ENCODE measurements around the gene CASZ1.

CASZ1 gene

GRCh38 chr1:10724948-10725847, 71.2 kb downstream of the CASZ1 start:
- DNase-seq: no peak

GRCh38 chr1:10724511-10724910, 71.9 kb downstream of the CASZ1 start:
- DNase-seq: no peak

GRCh38 chr1:10724052-10724494, 72.4 kb downstream of the CASZ1 start:
- DNase-seq: no peak

DNA sequence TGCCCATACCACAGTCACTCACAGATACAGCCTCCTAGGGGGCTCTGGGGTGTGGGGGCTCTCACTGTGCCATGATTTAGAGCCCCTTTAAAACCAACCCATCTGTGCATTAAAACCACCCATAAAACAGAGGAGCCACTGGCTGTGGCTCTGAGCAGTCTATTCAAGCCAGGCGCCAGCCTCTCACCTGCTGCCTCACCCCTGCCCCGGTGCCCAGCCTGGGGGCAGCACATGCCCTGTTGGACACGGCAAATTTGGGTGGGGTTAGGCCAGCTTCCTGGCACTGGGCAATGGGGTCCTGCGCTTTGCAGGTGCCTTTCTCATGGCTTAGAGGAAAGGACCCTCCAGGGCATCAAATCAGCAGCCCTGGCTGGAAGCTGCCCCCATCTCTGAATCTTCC, 73.1 kb downstream of the CASZ1 start:
- DNase-seq: no peak

GRCh38 chr1:10722803-10723202, 73.6 kb downstream of the CASZ1 start:
- no peak for DNase-seq

DNA sequence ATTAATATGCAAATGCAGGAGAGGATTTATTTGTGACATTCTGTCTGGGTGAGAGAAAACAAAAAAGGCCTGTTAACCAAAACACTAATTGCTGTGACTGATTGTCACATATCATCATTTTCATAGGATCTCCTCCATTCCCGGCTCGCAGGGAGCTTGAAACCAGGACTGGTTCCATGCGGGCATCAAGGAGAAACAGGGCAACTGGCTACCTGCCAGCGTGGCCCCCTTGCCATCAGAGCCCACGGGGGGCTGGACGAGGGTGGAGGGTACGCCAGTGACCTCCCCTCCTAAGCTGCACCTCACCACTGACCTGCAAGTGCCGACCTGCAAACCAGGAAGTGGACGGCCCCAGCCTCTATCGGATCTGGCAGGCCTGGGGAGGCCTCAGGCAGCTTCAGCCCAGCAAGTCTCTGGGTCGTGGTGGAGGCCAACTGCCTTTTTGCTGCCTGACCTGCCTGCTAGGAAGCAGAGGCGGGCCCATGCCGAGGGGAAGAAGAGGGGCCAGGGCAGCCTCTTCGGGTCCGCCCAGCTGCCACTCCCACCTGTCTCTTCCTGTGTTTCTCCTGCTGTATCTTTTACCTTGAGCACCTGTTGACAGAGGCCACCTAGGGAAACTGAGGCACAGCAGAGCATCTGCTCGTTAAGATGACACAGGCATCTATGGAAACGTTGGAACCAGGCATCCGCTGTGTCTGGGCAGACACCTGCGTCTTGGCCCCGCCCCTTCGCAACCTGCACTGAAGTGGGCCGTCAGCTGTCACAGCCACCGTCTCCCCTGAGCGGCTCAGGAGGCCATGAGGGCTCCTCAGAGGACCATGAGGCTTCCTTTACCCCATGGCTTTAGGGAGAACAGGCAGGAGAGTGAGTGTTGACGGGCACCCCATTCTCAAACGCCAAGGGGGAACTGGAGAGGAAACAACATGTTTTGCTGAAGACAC, 74.8 kb downstream of the CASZ1 start:
- no peak for DNase-seq

DNA sequence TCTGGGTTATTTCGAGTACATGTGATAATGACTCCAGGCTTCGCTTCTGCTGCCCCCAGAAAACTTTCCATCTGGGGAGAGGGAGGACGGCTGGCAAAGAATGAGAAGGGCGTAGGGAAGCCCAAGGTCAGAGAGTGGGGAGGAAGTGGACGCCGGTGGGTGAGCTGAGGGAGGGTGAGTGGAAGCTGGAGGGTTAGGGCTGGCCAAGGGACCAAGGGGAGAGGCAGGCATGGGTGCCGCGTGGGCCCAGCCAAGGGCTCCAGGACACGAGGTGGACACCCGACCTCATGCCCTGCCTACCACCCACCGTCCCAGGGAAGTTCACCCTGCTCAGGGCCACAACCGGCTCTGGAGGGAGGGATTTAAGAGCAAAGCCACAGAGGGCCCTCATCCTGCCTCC, 75.8 kb downstream of the CASZ1 start:
- DNase-seq: no peak

GRCh38 chr1:10718083-10718415, 78.4 kb downstream of the CASZ1 start:
- DNase-seq: no peak

DNA sequence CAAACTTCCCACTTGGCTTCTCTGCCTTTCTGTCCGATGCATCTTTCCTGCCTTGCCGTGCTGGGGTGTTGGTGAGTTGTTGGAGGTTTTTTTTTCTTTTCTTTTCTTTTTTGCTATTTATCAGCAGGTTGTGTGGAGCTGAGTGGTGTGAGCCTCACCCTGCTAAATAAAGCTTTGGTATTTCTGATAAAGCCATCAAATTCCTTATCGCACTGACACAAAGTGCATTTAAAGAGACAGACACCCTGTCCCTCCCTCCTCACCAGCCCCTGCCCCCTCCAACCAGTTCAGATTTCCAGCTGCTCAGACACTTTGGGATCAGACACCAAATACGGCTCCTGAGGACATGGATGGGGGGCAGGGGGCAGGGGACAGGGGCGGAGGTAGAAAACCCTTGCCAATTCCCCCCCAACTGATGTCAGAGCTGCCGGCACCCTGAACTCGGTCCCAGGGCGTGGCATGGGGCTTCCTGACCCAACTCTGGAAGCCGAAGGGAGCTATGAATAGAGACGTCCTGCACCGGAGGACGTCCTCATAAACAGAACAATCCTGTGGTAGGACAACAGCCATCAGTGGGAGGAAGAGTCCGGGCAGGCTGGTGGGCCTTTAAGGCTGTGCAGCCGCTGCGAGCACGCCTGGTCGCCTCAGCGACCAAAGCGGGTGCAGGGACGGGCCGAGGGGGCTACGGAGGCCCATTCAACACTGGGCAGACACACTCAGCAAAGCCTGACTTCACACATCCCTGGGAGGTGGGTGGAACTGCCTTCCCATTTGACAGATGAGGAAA, 79.0 kb downstream of the CASZ1 start:
- DNase-seq: no peak

DNA sequence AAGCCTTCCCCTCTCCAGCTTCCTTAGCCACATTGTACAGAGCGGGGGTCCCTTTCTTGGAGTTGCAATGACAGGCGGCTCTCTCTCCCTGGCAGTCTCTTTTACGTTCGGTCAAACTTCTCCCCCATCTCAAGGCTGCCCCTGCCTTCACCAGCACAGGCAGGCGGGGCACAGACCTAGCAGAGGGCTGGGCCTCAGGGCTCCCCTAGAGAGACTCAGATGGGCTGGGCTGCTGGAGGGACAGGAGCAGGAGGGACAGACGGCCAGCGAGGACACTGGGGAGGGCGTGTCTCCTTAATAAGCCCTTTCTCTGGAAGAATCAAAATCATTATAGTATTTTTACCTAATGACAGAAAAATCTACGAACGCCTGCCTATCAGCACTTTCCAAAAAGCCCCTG, 79.6 kb downstream of the CASZ1 start:
- no peak for DNase-seq

GRCh38 chr1:10714337-10715114, 81.9 kb downstream of the CASZ1 start:
- DNase-seq: no peak

- no peak for DNase-seq
These were observed 82.8 kb downstream of the CASZ1 start for GRCh38 chr1:10713614-10714013.

GRCh38 chr1:10712568-10713362, 83.7 kb downstream of the CASZ1 start:
- no peak for DNase-seq

DNA sequence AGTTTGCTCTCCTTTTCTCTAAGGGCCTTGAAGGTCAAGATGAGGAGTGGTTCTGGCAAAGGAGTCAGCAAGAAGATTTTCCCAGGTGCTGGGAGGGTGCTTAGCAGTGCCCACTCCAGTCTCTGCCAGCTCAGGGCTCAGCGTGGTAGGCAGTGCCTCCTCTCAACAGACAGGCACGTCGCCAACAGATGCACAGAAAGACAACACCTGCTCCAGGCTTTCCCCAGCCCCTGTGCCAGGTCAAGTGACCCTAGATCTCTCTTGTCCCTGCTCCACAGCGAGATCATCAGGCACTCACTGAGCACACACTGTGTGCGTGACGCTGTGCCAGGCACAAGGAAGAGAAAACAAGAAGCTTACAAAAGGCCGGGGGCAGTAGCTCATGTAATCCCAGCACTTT, 86.0 kb downstream of the CASZ1 start:
- no peak for DNase-seq

DNA sequence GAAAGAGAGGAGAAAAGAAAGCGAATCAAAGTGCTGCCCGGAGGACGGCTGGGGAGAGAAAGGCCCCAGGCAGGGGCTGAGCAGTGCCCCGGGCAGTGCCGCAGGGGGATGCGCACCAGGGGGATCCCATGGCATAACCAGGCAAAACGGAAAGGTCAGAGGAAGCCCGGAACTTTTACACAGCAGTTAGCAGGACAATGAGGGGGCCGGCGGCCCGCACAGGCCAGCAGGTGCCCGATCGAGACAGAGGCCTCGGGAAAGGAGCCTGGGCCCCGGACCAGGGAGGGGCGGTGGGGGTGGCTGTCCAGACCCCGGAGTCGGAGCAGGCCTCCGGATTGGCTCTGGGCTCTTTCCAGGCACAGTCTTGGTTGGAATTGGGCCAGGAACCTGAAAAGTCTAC, 86.8 kb downstream of the CASZ1 start:
- DNase-seq: no peak

DNA sequence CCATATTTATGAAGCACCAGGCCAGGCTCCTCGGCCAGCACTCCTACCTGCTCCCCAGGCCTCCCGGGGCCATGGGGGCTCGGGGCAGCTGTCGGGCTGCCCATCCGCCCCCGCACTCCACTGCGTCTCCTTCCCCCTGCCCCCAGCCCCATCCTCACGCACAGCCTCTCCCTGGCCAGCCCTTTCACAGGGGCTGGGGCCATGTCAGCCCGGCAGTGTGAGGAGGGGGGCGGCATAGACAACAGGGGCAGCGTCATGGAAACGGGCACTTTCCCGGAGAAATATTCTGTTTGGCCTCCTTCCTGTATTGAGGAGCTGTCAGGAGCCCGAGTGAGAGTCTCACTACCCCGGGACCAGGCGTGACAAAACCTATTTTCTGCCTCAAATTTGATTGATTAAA, 87.3 kb downstream of the CASZ1 start:
- no peak for DNase-seq

- no peak for DNase-seq
These were observed 87.7 kb downstream of the CASZ1 start for GRCh38 chr1:10708757-10709156.

- no peak for DNase-seq
These were observed 89.2 kb downstream of the CASZ1 start for GRCh38 chr1:10707208-10707607.

DNA sequence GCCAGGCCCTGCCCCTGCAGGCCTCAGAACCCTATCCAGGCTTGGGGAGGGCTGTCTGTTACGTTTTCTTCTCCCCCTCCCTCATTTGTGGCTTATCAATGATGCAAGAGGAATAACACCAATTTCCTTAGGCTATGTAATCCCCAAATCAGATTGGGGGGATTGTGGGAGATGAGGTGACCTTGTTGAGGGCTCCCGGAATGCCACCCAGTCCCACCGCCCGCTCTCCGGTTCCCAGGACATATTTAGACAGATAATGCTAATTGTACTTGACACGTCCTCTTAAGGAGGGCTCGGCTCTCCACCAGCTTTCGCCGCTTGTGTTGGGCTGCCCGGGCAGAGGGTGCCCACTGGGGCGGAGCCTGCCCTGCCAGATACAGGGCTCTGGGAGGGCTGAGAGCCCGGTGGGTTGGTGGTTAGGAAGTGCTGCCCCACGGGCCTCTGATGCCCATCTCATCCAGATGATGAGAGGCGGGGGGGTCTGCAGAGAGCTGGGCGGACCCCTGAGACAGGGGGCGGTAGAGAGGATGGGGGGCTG, 90.0 kb downstream of the CASZ1 start:
- no peak for DNase-seq

DNA sequence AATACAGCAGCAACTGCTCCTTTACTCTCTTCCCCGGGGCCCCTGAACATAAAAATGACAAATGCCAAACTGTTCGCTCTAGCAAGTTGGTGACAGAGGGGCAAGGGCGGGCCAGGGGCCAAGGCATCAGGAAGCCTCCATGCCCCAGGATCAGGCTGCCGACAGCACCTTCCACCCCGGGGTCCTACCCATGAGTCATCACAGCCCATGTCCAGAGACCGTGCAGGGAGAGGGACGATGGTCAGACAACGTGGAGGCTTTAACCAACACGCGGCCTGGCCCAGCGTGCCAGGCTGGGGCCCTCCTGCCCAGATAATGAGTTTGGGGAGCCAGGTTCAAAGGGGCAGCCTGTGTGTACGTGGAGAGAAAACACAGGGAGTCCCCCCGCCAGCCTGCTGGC, 90.5 kb downstream of the CASZ1 start:
- no peak for DNase-seq

DNA sequence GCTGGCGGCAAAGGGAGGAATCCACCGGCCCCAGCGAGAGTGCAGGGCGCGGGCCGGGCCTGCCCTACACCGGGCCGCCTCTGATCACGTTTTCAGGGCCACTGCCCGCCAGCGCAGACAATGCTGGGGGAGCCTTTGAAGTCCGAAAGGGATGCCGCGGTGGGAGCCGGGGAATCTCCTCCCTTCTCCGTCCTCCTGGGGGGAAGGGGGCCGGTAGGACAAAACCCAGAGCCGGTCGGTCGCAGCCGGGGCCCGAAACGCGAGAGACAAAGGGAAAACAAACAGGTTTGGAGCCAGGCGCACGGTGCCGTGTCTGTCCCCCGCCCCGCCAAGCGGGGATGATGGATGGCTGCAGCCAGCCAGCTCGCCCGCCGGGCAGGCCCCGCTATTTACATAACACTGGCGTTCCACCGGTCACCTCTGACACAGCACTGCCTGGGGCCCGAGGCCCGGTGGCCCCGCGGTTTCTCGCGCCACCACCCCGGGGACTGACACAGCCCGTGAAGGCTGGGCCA, 92.0 kb downstream of the CASZ1 start:
- no peak for DNase-seq
